Activated CD4-positive, alpha-beta T cell treated with anti-CD3 and anti-CD28 coated beads for 48 hours (primary cell): Measurements from ENCODE around the gene ERP27.

Experiments
- DNase-seq: peaks from one replicate; pipeline ENCODE4 v3.0.0-alpha.2; 2020

The ERP27 gene

GRCh38 chr12:14900521-14901227 lies 37.7 kb downstream of the ERP27 start:
- no peak for DNase-seq

DNA sequence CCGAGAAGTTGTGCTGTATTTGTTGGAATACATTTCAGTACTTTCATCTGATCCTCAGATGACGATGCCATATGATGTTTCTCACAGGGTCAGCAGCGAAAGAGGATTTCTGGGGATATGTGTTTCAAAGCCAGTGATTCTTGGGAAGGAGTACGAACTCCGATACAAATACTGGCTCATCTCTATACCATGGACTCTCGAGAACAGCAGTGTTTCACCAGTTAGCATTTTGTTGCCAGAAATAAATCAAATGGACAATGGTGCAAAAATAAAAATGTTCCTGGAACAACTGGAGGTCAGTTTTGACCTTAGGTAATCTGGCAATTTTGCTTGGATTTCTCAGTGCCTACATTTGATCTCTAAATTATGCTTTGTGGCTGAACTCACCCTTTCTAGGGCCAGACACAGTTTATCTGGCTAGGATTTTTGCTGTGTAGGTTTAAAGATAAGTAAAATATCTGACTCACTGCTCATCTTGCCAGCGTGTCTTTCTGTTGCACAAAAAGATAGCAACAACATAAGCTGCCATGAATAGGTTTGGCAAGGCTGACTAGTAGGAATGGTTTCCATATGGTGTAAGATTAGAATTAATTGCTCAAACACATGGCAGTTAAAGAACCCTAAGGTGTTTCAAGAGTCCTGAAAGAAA lies 41.7 kb downstream of the ERP27 start:
- no peak for DNase-seq

DNA sequence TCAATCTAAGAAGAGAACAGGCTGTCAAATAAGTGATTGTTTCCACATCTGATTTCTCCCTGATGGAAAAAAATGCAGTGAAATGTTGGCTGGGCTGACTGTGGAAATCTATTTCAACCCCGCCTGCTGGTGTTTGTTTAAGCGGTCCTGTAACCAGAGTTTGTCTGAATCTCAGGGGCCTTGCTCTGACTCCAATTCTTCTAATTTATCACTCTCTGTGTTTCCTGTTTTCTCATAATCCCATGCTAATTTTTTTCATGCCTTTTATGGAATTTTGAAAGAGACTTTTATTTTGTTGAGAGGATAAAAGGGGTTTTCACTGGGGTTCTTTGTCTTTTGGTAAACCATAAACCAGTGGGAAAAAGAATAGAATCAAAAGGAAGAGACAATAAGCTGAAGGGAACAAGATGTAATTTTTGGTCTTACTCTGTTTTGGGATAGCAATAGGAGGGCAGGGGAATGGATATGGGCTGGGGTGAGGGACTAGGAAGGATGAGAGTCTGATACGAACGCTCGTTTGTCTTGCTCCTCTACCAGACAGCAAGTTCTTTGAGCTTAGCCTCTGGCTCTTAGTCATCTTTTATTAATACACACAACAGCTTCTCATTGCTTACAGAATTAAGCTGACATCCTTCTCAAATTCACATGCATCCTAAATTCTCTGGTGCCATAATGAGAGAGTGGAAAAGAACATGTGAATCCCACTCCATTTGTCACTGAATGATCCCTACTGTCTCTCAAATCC lies 44.7 kb downstream of the ERP27 start:
- no peak for DNase-seq

DNA sequence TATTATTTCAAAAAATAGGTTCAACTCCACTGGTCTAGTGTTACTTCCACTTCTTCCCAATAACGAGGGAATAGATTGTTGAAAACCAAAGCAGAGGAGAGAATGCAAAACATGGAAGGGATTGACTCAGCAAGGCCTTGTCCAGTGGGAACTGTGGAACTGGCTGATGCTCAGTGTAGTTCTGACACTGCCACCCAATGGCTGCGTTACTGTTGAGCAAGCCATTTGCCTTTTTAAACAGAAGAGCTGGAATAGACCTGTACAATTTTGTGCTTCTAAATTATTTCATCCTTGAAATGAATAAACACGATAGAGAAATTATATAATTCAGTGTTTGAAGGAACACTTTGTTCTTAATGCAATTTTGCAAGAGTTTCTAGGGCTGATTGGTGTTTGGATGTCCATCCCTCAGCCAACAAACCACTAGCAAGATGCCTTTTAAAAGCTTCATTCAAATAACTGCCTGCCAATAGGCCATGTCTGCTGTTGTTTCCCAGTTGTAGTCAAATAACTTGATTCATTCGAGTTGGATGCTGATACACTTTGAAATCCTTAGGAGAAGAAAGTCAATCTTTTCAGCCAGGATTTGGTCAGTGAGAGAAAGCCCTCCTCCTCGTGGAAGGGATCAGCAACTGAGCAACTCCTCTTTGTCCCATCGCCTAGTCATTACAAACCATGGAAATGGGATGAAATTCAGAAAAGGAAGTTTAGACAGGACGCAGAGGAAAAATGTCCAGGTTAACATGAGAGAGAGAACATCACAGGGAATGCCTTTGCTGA lies 45.4 kb downstream of the ERP27 start:
- DNase-seq, result no peak

- DNase-seq, result no peak
These were observed 47.6 kb downstream of the ERP27 start for GRCh38 chr12:14890701-14891100.

DNA sequence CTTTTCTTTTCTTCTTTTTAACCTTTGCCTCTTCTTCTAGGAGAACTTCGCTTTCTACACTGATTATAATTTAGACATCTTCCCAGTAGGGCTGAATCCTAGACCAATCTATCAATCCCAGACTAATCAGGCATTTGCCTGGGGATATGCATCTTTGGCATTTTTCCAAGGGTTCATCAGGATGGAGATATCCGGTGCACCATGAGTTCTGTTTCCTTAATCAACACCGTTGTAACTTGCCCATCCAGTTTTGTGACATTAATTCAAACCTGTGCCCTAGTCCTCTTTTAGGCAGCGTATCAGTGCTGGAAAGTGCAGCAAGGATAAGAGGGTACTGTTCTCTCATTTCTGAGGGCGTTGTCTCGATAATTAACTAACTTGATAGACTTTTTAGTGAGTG lies 52.1 kb downstream of the ERP27 start:
- DNase-seq, result no peak

DNA sequence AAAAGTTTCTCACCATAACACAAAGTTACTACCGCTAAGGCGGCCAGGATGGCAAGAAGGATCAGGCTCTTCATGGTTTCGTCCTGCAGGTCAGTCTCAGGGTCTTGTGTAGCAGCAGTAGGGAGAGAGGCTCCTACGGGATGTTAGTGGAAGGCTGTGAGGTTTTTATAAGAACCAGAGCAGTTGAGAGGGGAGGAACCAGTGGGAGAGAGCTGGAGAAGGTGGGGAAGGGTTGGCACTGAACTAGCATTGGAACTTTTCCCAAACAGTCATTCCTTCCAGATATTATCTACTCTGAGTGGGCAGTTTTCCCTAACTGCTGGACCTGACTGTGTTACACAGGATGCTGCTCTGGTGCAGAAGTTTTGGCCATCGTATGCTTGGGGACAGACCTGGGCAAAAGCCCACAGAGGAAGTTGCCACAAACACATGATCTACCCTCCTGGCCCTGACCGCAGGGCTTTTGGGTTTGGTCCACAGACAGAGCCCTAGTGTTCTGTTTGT lies 52.6 kb downstream of the ERP27 start, which contains the start of gene MGP:
MGP (minus strand) TSS at position 137 of the 504 bp plus-strand sequence; CDS start at position 74, 63 bp downstream.
- no peak for DNase-seq

- DNase-seq, result peak; percentile 82
These were observed 53.9 kb downstream of the ERP27 start for GRCh38 chr12:14884458-14884878.

DNA sequence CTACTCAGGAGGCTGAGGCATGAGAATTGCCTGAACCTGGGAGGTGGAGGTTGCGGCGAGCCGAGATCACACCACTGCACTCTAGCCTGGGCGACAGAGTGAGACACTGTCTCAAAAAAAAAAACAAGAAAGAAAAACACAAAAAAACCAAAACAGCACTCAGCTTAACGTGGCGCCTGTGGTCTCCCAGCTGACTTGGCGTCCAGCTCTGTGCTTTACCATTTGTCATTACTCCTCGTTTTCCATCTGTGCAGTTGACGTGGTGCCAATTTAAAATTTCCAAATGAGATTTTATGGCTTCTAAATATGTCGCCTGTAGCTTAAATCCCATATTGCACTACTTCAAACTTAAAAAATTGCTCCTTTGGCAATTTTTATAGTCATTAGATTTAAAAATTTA lies 54.7 kb downstream of the ERP27 start:
- no peak for DNase-seq

DNA sequence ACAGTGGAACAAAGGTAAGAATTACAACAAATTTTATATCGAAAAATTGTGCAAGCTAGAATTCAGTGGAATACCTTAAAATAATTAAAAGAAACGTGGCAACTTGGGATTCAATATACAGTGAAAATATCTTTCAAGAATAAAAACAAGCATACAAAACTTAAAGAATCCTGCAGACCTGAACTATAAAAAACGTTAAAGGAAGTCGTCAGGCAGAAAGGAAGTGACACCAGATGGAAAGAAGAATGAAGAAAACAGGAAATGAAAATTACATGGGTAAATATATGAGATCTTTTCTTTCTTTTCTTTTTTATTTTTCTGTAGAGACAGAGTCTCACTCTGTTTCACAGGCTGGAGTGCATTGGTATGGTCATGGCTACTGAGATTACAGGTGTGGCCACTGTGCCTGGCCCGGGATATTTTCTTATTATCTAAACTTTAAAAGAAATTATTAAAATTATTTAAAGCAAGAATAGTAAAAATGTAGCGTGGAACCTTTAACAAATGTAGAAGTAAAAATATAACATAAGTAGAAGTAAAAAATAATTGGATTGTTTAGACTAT lies 57.4 kb downstream of the ERP27 start:
- no peak for DNase-seq

DNA sequence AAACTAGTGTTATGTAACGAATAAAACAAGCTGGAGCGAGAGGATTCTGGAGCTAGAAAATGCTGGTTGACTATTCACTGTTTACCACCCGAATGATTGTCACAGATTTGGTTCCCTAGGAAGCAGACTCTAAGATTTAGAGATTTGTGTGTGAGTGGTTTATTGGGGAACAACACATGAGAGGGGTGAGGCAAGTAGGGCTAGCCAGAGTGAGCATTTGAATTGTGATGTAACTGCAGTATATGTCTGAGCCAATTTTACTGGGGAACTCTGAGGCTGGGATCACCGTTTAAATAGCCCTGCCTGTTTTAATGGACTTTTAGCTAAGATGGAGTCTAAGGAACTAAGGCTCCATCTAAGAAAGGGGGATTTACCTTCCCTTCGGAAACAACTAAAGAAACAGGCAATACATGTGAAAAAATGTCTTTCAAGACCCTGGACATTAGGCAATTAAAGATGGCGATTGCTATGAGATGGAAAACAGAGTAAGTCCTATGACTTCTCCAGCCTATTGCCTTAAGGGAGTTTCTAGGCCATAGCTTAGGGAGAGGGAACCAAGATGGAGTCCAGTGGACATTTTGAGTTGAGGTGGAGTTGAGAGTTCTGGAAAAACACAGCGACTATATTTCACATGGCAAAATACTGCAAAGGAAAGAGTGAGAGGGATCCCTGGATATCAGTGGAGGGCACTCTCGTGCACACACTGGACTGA lies 59.0 kb downstream of the ERP27 start:
- no peak for DNase-seq

- no peak for DNase-seq
These were observed 59.8 kb downstream of the ERP27 start for GRCh38 chr12:14878488-14878887.

DNA sequence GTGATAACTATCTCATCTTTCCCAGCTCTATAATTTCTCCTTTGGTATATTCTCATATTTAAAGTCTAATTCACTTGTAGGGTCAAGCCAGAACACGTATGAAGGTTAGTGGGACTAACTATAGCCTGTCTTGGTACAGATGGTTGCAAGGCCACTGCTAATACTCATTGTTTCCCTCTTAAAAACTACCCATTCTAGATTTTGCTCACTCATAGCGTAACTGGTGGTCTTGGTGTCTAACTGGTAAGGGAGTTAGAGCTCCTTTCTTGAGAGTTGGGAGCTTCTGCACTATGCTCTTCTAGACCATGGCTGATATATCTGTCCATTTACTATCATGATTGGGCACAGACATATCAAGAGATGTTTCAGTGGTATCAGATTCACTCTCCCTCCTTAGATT lies 61.5 kb downstream of the ERP27 start:
- no peak for DNase-seq

GRCh38 chr12:14874882-14875281 lies 63.5 kb downstream of the ERP27 start:
- no peak for DNase-seq

- DNase-seq, result no peak
These were observed 64.7 kb downstream of the ERP27 start for GRCh38 chr12:14873440-14874185.

- DNase-seq, result no peak
These were observed 66.5 kb downstream of the ERP27 start for GRCh38 chr12:14871886-14872285.

GRCh38 chr12:14871247-14871646 lies 67.1 kb downstream of the ERP27 start:
- DNase-seq, result no peak

DNA sequence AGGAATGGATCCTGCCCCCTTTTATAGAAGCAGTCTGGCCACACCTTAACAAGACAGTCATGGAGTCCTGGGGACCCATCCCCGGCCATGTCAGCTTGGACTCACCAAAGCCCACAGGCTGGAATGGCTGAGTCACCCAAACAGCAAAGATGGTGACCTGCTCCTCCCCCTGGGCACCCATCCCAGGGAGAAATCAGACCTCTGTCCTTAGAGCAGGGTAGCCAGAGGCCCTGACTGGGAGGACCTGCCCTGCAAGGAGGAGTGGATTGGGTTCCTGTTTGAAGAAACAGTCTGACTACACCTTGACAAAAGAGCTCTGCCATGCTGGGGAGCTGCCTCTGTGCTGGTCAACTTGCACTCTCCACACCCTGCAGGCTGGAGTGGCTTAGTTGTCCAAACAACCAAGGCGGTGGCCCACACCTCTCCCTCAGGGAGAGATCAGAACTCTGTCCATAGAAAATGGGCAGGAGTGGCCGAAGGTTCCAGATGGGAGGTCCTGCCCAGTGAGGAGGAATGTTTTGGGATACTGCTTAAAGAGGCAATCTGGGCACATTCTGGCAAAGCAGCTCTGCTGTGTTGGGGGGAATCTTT lies 69.3 kb downstream of the ERP27 start:
- no peak for DNase-seq
